Skeletal muscle cell (primary cell): ENCODE results near the gene PON1.

Experiments
- DNase-seq: peaks from one replicate; pipeline ENCODE4 v3.0.0-alpha.2; 2010; ENCODE audit warnings: low read depth
- H3K4me3 ChIP-seq: 2 replicates; pipeline ENCODE4 v1.5.1; 2011; ENCODE audit warnings: low read depth, mild to moderate bottlenecking, control low read depth, low read length, moderate library complexity

PON1 gene

GRCh38 chr7:95318501-95319100 is 5.7 kb downstream of the PON1 start:
- DNase-seq = no peak
- no peak overlapping the region for H3K4me3 ChIP-seq

- H3K4me3 ChIP-seq = no peak overlapping the region
- DNase-seq = no peak
Observed at GRCh38 chr7:95317966-95318365, 6.4 kb downstream of the PON1 start.

- no peak overlapping the region for H3K4me3 ChIP-seq
- no peak for DNase-seq
Observed at GRCh38 chr7:95317546-95317945, 6.8 kb downstream of the PON1 start.

GRCh38 chr7:95316588-95316987 is 7.7 kb downstream of the PON1 start:
- H3K4me3 ChIP-seq = no peak overlapping the region
- DNase-seq = no peak

- no peak for DNase-seq
- no peak overlapping the region for H3K4me3 ChIP-seq
Observed at GRCh38 chr7:95312561-95312960, 11.8 kb downstream of the PON1 start.

- no peak overlapping the region for H3K4me3 ChIP-seq
- DNase-seq = no peak
Observed at GRCh38 chr7:95311389-95311788, 12.9 kb downstream of the PON1 start.

- H3K4me3 ChIP-seq = no peak overlapping the region
- DNase-seq = no peak
Observed at GRCh38 chr7:95309951-95310350, 14.4 kb downstream of the PON1 start.

GRCh38 chr7:95304990-95305389 is 19.3 kb downstream of the PON1 start:
- H3K4me3 ChIP-seq = no peak overlapping the region
- no peak for DNase-seq

- no peak overlapping the region for H3K4me3 ChIP-seq
- peak; percentile 6 for DNase-seq
Observed at GRCh38 chr7:95303013-95303905, 21.1 kb downstream of the PON1 start.

- H3K4me3 ChIP-seq = no peak overlapping the region
- DNase-seq = no peak
Observed at GRCh38 chr7:95298091-95298490, 26.2 kb downstream of the PON1 start.

- no peak overlapping the region for H3K4me3 ChIP-seq
- no peak for DNase-seq
Observed at GRCh38 chr7:95297041-95297440, 27.3 kb downstream of the PON1 start.

GRCh38 chr7:95296456-95296855 is 27.9 kb downstream of the PON1 start:
- no peak overlapping the region for H3K4me3 ChIP-seq
- DNase-seq = no peak

- no peak overlapping the region for H3K4me3 ChIP-seq
- no peak for DNase-seq
Observed at GRCh38 chr7:95295397-95295796, 28.9 kb downstream of the PON1 start.

- no peak for DNase-seq
Observed at GRCh38 chr7:95290166-95290830, 34.0 kb downstream of the PON1 start.

GRCh38 chr7:95286096-95286495 is 38.2 kb downstream of the PON1 start:
- DNase-seq = no peak
- no peak overlapping the region for H3K4me3 ChIP-seq

More at GRCh38 chr7:95290166-95290830, 34.0 kb downstream of the PON1 start:
- no peak overlapping the region for H3K4me3 ChIP-seq

- no peak for DNase-seq
- H3K4me3 ChIP-seq = no peak overlapping the region
Observed at GRCh38 chr7:95279417-95279816, 44.9 kb downstream of the PON1 start.

GRCh38 chr7:95276114-95276513 is 48.2 kb downstream of the PON1 start:
- no peak for DNase-seq
- H3K4me3 ChIP-seq = no peak overlapping the region

GRCh38 chr7:95269640-95270039 is 54.7 kb downstream of the PON1 start:
- H3K4me3 ChIP-seq = no peak overlapping the region
- no peak for DNase-seq

- H3K4me3 ChIP-seq = no peak overlapping the region
- DNase-seq = no peak
Observed at GRCh38 chr7:95267754-95268153, 56.6 kb downstream of the PON1 start.

- H3K4me3 ChIP-seq = no peak overlapping the region
- no peak for DNase-seq
Observed at GRCh38 chr7:95265634-95266033, 58.7 kb downstream of the PON1 start.
